Right ventricle myocardium superior (tissue), 1 donor: ENCODE data around the gene BLTP2. TPM values are rescaled to one million over a fixed set of nuclear protein-coding genes. Genes with fewer than 3 reads are reported as not detected.

Experiments
- ATAC-seq: fragments of 200-7000 bp; cut with Tn5 transposase; one replicate; pipeline ENCODE4 v1.9.1; 2020; ENCODE audit warnings: mild to moderate bottlenecking; ENCODE audit not compliant: poor library complexity
- DNase-seq: peaks from one replicate; pipeline ENCODE4 v3.0.0-alpha.2; 2020
- intact Hi-C: fragments of 100-400 bp; cut with DNase I; formaldehyde crosslinking; loops from one replicate; pipeline ENCODE4 v1.11.2; 2022
- total RNA-seq: library from RNA; stranded (reverse); fragmentation: NEBNext Ultra II Directional; extraction: Animal tissue kit (Norgen Biotek cat#: 25700); gene quantifications from one replicate; pipeline ENCODE4 v1.2.1, GENCODE V29; 2021
- donor health status: DM: no; HTN: yes; CAD: no; lungs with severe emphysema.

Gene BLTP2
- total RNA-seq, 1 donor from 2014 or later: 69.2 TPM

DNA sequence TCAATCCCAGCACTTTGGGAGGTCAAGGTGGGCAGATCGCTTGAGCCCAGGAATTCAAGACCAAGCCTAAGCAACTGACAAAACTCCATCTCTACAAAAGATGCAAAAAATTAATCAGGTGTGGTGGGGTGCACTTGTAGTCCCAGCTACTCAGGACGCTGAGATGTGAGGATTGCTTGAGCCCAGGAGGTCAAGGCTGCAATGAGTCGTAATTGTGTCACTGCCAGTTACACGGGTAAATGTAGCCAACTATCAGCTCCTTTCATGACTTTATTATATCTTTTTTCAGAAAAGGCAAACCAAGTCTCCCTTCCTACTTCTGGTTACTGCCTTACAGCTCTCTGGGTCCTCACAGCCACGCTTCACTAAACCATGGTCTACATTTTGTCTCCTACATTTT lies 12.8 kb upstream of the BLTP2 start:
- intact Hi-C loops: no loop called here
- ATAC-seq: no peak
- DNase-seq: no peak

- ATAC-seq (no peak), DNase-seq (no peak)
- intact Hi-C loops: no loop called here
Observed at GRCh38 chr17:28655160-28655559, 10.2 kb upstream of the BLTP2 start.

DNA sequence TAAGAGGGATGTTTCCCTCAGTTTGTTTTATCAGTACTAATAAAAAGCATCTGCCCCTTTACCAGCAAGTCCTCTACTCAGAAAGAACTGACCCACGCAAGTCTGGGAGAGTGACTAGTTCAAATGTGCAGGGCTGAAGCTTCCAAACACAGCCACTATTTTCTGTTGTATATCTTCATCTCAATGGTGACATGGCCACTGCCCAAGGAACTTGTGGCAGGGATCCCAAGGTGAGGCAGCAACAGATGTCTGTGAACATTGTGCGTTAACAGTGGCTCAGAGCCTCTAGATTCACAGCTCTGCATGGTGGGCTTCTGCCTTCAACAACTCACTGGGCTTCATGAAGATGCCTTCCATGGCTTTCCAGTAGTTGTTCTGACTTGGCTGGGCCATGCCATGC lies 3.7 kb upstream of the BLTP2 start:
- DNase-seq: peak; percentile 50
- ATAC-seq: peak; percentile 28
- intact Hi-C loops: no loop called here

- DNase-seq: no peak
- no peak for ATAC-seq
- intact Hi-C loops: no loop called here
Observed at GRCh38 chr17:28646039-28646754, 1.2 kb upstream of the BLTP2 start.

GRCh38 chr17:28645576-28645939 lies 600 bp upstream of the BLTP2 start:
- DNase-seq (no peak), ATAC-seq (no peak)
- intact Hi-C loops: no loop called here

DNA sequence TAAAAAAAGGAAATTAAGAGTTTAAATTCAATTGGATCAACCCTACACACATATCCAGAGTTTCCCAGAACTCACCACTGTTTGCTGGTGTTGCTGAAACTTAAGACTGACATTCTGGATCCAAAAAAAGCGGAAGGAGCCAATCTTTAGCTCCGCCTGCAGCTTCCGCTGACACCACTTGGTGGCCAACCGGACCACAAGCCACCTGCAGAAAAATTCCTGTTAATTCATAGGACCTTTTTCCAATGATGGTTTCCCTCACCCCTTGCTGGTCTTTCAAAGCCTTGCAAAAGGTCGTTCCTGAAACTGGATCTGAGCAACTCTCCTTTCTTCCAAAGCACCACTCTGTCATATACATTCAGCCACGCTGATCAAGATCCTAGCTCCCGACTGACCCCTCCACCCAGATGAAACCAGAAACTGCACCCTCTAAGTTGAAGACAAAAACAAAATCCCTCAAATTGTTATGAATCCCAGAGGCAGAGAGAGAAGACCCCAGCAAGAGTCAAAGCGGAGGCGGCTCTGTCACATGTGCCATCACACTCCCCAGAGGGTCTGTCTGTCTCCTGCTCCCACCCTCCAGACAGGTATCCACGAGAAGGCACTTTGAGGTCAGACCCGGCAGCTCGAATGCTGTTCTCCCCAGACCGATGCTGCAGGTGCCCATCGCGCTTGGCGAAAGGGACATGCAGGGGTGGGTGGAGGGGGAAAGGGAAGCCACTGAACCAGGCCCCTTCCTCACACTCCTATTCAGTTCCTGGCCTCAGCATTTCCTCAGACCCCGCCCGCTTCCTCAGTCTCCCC lies 773 bp downstream of the BLTP2 start:
- intact Hi-C loops: no loop called here
- ATAC-seq (peak; percentile 2), DNase-seq (peak; percentile 63)

DNA sequence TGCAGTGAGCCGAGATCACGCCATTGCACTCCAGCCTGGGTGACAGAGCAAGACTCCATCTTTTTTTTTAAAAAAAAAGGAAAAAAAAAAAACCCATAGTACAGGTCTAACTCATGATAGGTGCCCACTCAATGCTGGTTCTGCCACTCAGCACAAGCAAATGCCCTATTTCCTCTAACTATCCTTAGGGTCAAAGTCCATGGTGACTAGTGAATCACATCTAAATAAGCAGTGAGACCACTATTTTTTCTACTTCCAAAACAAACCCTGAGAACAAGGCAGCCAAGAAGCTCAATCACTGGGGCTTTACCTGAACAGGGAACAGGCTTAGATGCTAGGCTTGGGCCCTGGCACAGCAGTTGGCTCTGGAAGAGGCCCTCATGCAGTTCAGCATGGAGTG lies 3.4 kb downstream of the BLTP2 start:
- ATAC-seq: no peak
- no peak for DNase-seq
- intact Hi-C loops: no loop called here

DNA sequence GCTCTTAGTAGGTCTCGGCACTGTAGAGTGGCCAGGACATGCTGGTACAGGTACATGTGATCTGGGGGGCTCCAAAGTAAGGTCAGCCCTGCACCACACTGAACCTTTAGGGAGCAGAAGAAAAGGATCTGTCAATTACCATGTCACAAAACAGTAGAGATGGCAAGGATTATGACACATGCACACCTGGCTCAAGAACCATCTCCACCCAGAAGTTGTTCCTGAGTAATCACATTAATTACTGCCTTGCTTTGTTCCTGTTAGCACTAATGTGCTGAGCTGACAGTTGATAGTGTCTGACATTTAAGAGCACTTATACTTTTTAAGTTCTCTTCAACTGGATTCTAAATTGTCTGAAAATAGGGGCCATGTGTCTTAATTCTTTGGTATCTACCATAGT lies 9.5 kb downstream of the BLTP2 start:
- intact Hi-C loops: no loop called here
- ATAC-seq: no peak
- DNase-seq: no peak

DNA sequence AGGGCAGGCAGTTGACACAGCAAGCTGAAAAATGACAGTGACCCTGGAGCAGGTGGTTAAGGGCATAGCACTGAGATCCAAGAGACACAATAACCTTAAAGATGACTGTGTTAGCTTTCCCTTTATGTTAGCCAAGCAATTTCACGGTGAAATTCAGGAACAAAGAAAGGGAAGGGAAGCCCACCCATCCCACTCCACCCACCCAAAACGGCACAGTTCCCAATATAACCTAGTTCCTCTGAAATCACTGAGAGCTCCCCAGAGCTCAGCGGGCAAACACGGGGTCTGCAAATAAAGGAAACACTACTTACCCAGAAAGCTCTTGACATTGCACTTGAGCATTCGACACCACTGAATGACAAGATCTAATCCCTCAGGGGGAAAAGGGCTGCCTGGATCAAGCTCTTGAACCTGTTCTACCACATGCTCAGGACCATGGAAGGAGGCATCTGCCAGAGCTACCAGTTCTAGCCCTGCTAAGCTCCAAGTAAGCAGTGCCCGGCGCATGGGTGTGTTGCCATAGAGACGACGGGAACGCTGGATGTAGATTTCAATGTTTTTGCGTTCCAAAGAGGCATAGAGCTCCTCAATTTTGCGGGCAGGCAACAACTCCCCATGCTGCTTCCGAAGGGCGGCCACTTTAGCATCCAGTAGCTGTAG lies 10.6 kb downstream of the BLTP2 start:
- ATAC-seq (no peak), DNase-seq (no peak)
- intact Hi-C loops: no loop called here

DNA sequence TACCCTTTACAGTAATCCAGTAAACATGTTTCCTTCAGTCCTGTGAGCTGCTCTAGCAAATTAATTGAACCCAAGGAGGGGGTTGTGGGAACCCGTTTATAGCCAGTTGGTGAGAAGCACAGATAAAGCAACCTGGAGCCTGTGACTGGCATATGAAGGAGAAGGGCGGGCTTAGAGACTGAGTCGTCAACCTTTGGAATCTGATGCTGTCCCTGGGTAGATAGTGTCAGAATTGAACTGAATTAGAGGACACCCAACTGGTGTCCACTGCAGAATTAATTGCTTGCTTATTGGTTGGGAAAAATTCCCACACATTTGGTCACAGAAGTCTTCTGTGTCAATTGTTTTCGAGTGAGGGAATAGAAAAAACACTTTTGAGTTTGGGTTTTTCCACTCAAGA lies 18.1 kb downstream of the BLTP2 start:
- no peak for DNase-seq
- ATAC-seq: no peak
- intact Hi-C loops: no loop called here

- peak; percentile 25 for ATAC-seq
Observed at GRCh38 chr17:28624148-28624547, 20.8 kb downstream of the BLTP2 start.

GRCh38 chr17:28623696-28624095 lies 21.3 kb downstream of the BLTP2 start:
- ATAC-seq: peak; percentile 72
- intact Hi-C loops: no loop called here
- peak; percentile 47 for DNase-seq

More at GRCh38 chr17:28624148-28624547, 20.8 kb downstream of the BLTP2 start:
- no peak for DNase-seq
- intact Hi-C loops: no loop called here

DNA sequence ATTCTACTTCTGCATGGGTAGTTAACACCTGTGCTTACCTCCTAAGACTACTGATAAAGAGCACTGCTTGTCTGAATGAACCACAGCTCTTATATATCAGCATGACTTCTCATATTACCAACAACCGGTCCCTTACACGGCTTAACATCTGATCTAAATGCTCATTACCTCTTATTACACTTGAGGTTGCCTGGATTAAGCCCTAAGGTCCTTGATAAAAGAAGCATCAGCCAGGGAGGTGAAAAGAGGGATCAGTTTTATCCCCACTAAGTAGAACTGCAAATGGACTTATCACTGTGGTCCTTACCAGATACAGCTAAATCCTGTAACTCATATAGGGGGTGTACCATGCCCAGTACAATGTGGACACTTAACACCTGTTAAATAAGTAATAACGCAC lies 22.8 kb downstream of the BLTP2 start:
- DNase-seq: no peak
- ATAC-seq: no peak
- intact Hi-C loops: no loop called here

DNA sequence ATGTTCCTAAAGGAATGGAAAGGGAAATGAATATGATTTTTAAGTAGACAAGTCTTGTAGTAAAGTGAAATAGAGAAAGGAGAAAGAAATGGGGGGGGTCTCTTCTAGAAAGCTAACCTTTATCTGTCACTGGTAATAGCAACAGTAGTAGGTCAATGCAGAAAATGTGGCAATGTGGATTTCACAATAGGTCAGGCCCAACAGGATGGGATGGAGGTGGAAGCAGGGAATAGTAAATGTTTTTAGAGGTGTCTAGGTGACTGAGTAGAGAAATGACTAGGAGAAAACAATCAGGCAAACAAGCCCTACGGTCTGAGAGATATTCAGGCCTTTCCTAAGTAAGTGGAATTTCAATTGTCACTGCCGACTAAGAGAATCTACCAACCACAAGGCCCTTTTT lies 24.9 kb downstream of the BLTP2 start:
- intact Hi-C loops: no loop called here
- DNase-seq: no peak
- ATAC-seq: no peak

GRCh38 chr17:28618464-28618863 lies 26.5 kb downstream of the BLTP2 start:
- ATAC-seq: no peak
- no peak for DNase-seq
- intact Hi-C loops: no loop called here

DNA sequence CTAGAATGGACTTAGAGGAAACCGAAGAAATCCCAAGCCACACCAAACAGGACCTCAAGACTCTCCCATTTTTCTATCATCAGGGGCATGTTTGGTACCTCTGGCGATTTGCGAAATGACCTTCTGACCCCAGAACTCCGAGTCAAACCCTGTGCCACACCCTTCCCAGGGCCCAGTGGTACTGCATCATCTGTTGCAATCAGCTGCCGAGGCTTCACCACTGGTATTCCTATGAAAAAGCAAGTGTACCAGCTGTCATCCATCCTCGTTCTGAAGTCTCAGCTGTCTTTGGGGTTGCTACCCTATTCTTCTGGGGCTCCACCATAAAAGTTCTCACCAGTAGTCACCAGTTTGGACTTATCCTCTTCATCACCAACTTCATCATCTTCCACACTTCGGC lies 28.7 kb downstream of the BLTP2 start:
- intact Hi-C loops: no loop called here
- no peak for ATAC-seq
- no peak for DNase-seq

DNA sequence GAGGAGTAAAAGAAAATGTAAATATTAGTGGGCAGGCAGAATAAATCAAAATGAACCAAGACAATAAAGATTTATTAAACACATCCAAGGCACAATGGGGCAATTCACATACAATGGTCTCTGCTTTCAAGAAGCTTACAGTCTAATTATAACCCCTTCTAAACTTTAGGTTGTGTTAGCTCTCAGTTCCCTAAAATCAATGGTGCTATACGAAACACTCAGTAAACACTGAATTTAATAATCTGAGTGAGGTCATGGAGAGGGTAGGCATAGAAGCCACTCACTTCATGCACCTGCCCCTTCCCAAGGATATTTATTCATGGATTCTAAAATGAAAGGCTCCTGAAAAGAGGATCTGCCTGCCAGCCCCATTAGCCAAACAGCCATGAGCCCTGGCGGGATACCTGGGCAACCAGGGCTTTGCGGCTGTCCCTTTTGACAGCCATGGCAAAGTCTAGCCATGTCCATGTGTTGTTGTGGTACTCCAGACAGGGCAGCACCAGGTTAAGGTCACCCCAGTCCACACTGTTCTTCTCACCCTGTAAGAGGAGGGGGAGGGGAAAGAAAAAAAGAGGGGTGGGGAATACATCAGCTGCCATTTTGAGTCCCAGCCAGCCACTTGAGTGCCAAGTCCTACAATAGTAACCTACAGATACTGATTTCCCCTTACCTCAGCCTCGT lies 29.6 kb downstream of the BLTP2 start:
- no peak for ATAC-seq
- intact Hi-C loops: no loop called here
- no peak for DNase-seq

GRCh38 chr17:28613931-28614381 lies 31.0 kb downstream of the BLTP2 start, which contains the start of gene RSKR:
TSS of gene RSKR (minus strand) at chr17:28614185. CDS start at chr17:28614161, 24 bp downstream.
- intact Hi-C loops: loop anchor here (5.0 kb wide), 2 partner anchors 67 to 117 kb away; no protein-coding TSS in a partner anchor

More at GRCh38 chr17:28613931-28614381, 31.0 kb downstream of the BLTP2 start, which contains the start of gene RSKR:
- DNase-seq: no peak
- ATAC-seq: no peak
